Measurements from ENCODE around the gene DNAAF8.

DNAAF8 gene

GRCh38 chr16:4690946-4691665 is 43.2 kb upstream of the DNAAF8 start:
- Histone ChIP-seq H3K4me1 (ENCODE audit: control insufficient read depth, insufficient read depth, low read length) (no peaks in the 10 kb centered on the region), H3K4me3 (ENCODE audit: low read depth, low read length) (no peak overlapping the region), H3K27me3 (ENCODE audit: control insufficient read depth, insufficient read depth, low read length) (no peaks in the 10 kb centered on the region), H3K27ac (ENCODE audit: low read depth, low read length) (no peak overlapping the region), H3K9ac (ENCODE audit: low read depth, low read length) (no peak overlapping the region), H3K36me3 (ENCODE audit: control insufficient read depth, insufficient read depth, low read length) (peaks cover 26% of the 10 kb centered on the region), H3K9me3 (ENCODE audit: control insufficient read depth, insufficient read depth, low read length) (no peaks in the 10 kb centered on the region)

- no peaks in the 10 kb centered on the region for H3K4me1 ChIP-seq (ENCODE audit: control insufficient read depth, insufficient read depth, low read length)
Observed at GRCh38 chr16:4691666-4692412, 42.5 kb upstream of the DNAAF8 start.

GRCh38 chr16:4692460-4693295 is 41.7 kb upstream of the DNAAF8 start:
- Histone ChIP-seq H3K9me3 (ENCODE audit: control insufficient read depth, insufficient read depth, low read length) (no peaks in the 10 kb centered on the region), H3K4me1 (ENCODE audit: control insufficient read depth, insufficient read depth, low read length) (no peaks in the 10 kb centered on the region), H3K4me3 (ENCODE audit: low read depth, low read length) (peak overlapping the region; percentile 87), H3K27me3 (ENCODE audit: control insufficient read depth, insufficient read depth, low read length) (no peaks in the 10 kb centered on the region), H3K27ac (ENCODE audit: low read depth, low read length) (peak overlapping the region; percentile 36), H3K36me3 (ENCODE audit: control insufficient read depth, insufficient read depth, low read length) (peaks cover 34% of the 10 kb centered on the region), H3K9ac (ENCODE audit: low read depth, low read length) (peak overlapping the region; percentile 49; the same call in 1 of the 2 replicates)

More at GRCh38 chr16:4691666-4692412, 42.5 kb upstream of the DNAAF8 start:
- Histone ChIP-seq H3K4me3 (ENCODE audit: low read depth, low read length) (no peak overlapping the region), H3K27ac (ENCODE audit: low read depth, low read length) (no peak overlapping the region), H3K27me3 (ENCODE audit: control insufficient read depth, insufficient read depth, low read length) (no peaks in the 10 kb centered on the region), H3K9ac (ENCODE audit: low read depth, low read length) (no peak overlapping the region), H3K36me3 (ENCODE audit: control insufficient read depth, insufficient read depth, low read length) (peaks cover 28% of the 10 kb centered on the region), H3K9me3 (ENCODE audit: control insufficient read depth, insufficient read depth, low read length) (no peaks in the 10 kb centered on the region)

GRCh38 chr16:4693296-4693955 is 40.9 kb upstream of the DNAAF8 start, which contains the start of gene NUDT16L1:
TSS of gene NUDT16L1 (plus strand) at chr16:4693562. CDS start at chr16:4693727, 165 bp downstream.
- H3K27me3 ChIP-seq (ENCODE audit: control insufficient read depth, insufficient read depth, low read length), result no peaks in the 10 kb centered on the region
- peaks cover 36% of the 10 kb centered on the region for H3K36me3 ChIP-seq (ENCODE audit: control insufficient read depth, insufficient read depth, low read length)
- H3K9ac ChIP-seq (ENCODE audit: low read depth, low read length), result peak within 1 kb of the TSS; percentile 75
- H3K27ac ChIP-seq (ENCODE audit: low read depth, low read length), result peak within 1 kb of the TSS; percentile 81
- no peaks in the 10 kb centered on the region for H3K4me1 ChIP-seq (ENCODE audit: control insufficient read depth, insufficient read depth, low read length)
- no peaks in the 10 kb centered on the region for H3K9me3 ChIP-seq (ENCODE audit: control insufficient read depth, insufficient read depth, low read length)
- H3K4me3 ChIP-seq (ENCODE audit: low read depth, low read length), result peak within 1 kb of the TSS; percentile 87

GRCh38 chr16:4693956-4694641 is 40.2 kb upstream of the DNAAF8 start:
- H3K4me3 ChIP-seq (ENCODE audit: low read depth, low read length), result peak overlapping the region; percentile 87
- peak overlapping the region; percentile 81 for H3K27ac ChIP-seq (ENCODE audit: low read depth, low read length)
- peak overlapping the region; percentile 75 for H3K9ac ChIP-seq (ENCODE audit: low read depth, low read length)
- H3K27me3 ChIP-seq (ENCODE audit: control insufficient read depth, insufficient read depth, low read length), result no peaks in the 10 kb centered on the region
- H3K9me3 ChIP-seq (ENCODE audit: control insufficient read depth, insufficient read depth, low read length), result no peaks in the 10 kb centered on the region
- H3K36me3 ChIP-seq (ENCODE audit: control insufficient read depth, insufficient read depth, low read length), result peaks cover 42% of the 10 kb centered on the region
- no peaks in the 10 kb centered on the region for H3K4me1 ChIP-seq (ENCODE audit: control insufficient read depth, insufficient read depth, low read length)

- Histone ChIP-seq H3K9me3 (ENCODE audit: control insufficient read depth, insufficient read depth, low read length) (no peaks in the 10 kb centered on the region), H3K9ac (ENCODE audit: low read depth, low read length) (no peak overlapping the region), H3K36me3 (ENCODE audit: control insufficient read depth, insufficient read depth, low read length) (peaks cover 50% of the 10 kb centered on the region), H3K4me3 (ENCODE audit: low read depth, low read length) (peak overlapping the region; percentile 47), H3K4me1 (ENCODE audit: control insufficient read depth, insufficient read depth, low read length) (no peaks in the 10 kb centered on the region), H3K27me3 (ENCODE audit: control insufficient read depth, insufficient read depth, low read length) (no peaks in the 10 kb centered on the region), H3K27ac (ENCODE audit: low read depth, low read length) (peak overlapping the region; percentile 35)
Observed at GRCh38 chr16:4694642-4695451, 39.5 kb upstream of the DNAAF8 start.

GRCh38 chr16:4695473-4696171 is 38.7 kb upstream of the DNAAF8 start:
- no peak overlapping the region for H3K4me3 ChIP-seq (ENCODE audit: low read depth, low read length)

GRCh38 chr16:4696172-4696904 is 38.0 kb upstream of the DNAAF8 start:
- H3K4me1 ChIP-seq (ENCODE audit: control insufficient read depth, insufficient read depth, low read length), result no peaks in the 10 kb centered on the region
- H3K4me3 ChIP-seq (ENCODE audit: low read depth, low read length), result no peak overlapping the region
- H3K9ac ChIP-seq (ENCODE audit: low read depth, low read length), result no peak overlapping the region
- peak overlapping the region; percentile 28 for H3K27ac ChIP-seq (ENCODE audit: low read depth, low read length)
- no peaks in the 10 kb centered on the region for H3K9me3 ChIP-seq (ENCODE audit: control insufficient read depth, insufficient read depth, low read length)
- H3K36me3 ChIP-seq (ENCODE audit: control insufficient read depth, insufficient read depth, low read length), result peaks cover 64% of the 10 kb centered on the region
- no peaks in the 10 kb centered on the region for H3K27me3 ChIP-seq (ENCODE audit: control insufficient read depth, insufficient read depth, low read length)

More at GRCh38 chr16:4695473-4696171, 38.7 kb upstream of the DNAAF8 start:
- H3K9ac ChIP-seq (ENCODE audit: low read depth, low read length), result no peak overlapping the region
- H3K4me1 ChIP-seq (ENCODE audit: control insufficient read depth, insufficient read depth, low read length), result no peaks in the 10 kb centered on the region
- H3K27me3 ChIP-seq (ENCODE audit: control insufficient read depth, insufficient read depth, low read length), result no peaks in the 10 kb centered on the region
- H3K36me3 ChIP-seq (ENCODE audit: control insufficient read depth, insufficient read depth, low read length), result peaks cover 57% of the 10 kb centered on the region
- H3K27ac ChIP-seq (ENCODE audit: low read depth, low read length), result peak overlapping the region; percentile 35
- H3K9me3 ChIP-seq (ENCODE audit: control insufficient read depth, insufficient read depth, low read length), result no peaks in the 10 kb centered on the region
